Lower leg skin (tissue), 4 donors: Measurements from ENCODE around the gene NFASC. TPM values are rescaled to one million over a fixed set of nuclear protein-coding genes. Genes with fewer than 3 reads are reported as not detected.
A peak's percentile ranks its signal among the peaks of the same experiment; 100 is the strongest.

Experiments used
- DNase-seq, 2 donors: peaks; one replicate each; pipeline ENCODE4 v3.0.0-alpha.2; 2019; ENCODE audit warnings: low spot score in 2 of 2
- H3K4me3 ChIP-seq: fragments of 200-600 bp; sonication (generic); 2 replicates; pipeline ENCODE4 v1.5.1; 2017; ENCODE audit warnings: mild to moderate bottlenecking, low read depth; ENCODE audit not compliant: poor library complexity, severe bottlenecking
- POLR2A ChIP-seq, 2 donors: fragments of 450-650 bp; IDR thresholded peaks; one replicate each; pipeline ENCODE4 v1.6.1; 2016 to 2017; ENCODE audit warnings: antibody characterized with exemption in 2 of 2, mild to moderate bottlenecking in 1 of 2, moderate library complexity in 1 of 2
- WGBS, 2 donors: methylation state at CpG; one replicate each; pipeline ENCODE4 v1.1.5; 2018; 5-methylcytosine and 5-hydroxymethylcytosine counted together
- intact Hi-C: fragments of 100-400 bp; cut with DNase I; formaldehyde crosslinking; loops from one replicate; pipeline ENCODE4 v1.15.0; 2023; ENCODE audit warnings: low total_unique reads
- total RNA-seq, 4 donors: library from RNA; depleted of rRNA; stranded (reverse); fragments of >200 nt; gene quantifications; one replicate each; pipeline ENCODE4 v1.1.0, GENCODE V29; 2016
- TF ChIP-seq, protein P1 (sequence below), 3 donors: fragments of 450-650 bp; IDR thresholded peaks; one replicate each; pipeline ENCODE4 v1.5.1; 2016; ENCODE audit warnings: antibody characterized with exemption in 3 of 3, mild to moderate bottlenecking in 3 of 3, moderate library complexity in 2 of 3

The NFASC gene
- total RNA-seq, 4 donors from 2014 or later: 10.2 to 17.2 (median 14.2) TPM

- H3K4me3 ChIP-seq: no peak overlapping the region
- TF ChIP-seq, protein P1, sequence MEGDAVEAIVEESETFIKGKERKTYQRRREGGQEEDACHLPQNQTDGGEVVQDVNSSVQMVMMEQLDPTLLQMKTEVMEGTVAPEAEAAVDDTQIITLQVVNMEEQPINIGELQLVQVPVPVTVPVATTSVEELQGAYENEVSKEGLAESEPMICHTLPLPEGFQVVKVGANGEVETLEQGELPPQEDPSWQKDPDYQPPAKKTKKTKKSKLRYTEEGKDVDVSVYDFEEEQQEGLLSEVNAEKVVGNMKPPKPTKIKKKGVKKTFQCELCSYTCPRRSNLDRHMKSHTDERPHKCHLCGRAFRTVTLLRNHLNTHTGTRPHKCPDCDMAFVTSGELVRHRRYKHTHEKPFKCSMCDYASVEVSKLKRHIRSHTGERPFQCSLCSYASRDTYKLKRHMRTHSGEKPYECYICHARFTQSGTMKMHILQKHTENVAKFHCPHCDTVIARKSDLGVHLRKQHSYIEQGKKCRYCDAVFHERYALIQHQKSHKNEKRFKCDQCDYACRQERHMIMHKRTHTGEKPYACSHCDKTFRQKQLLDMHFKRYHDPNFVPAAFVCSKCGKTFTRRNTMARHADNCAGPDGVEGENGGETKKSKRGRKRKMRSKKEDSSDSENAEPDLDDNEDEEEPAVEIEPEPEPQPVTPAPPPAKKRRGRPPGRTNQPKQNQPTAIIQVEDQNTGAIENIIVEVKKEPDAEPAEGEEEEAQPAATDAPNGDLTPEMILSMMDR (IDR thresholded peaks at IDR 0.05): no peak
- no peak for TF ChIP-seq POLR2A (IDR thresholded peaks at IDR 0.05)
- whole genome bisulfite sequencing, 2 donors: 80 to 84% methylated on average over 7 of the region's 7 CpGs
- DNase-seq: peak in 1 of 2 donors; percentile 39
- intact Hi-C loops: no loop called here
Observed at GRCh38 chr1:204932573-204932909, 61.9 kb downstream of the NFASC start.

- 81 to 83% methylated on average over 3 of the region's 3 CpGs for WGBS, 2 donors
- TF ChIP-seq POLR2A (IDR thresholded peaks at IDR 0.05): no peak
- TF ChIP-seq, protein P1 (IDR thresholded peaks at IDR 0.05): no peak
- no peak overlapping the region for H3K4me3 ChIP-seq
- intact Hi-C loops: no loop called here
- DNase-seq: no peak
Observed at GRCh38 chr1:204935155-204935554, 64.5 kb downstream of the NFASC start.

- no peak overlapping the region for H3K4me3 ChIP-seq
- DNase-seq: no peak
- intact Hi-C loops: no loop called here
- WGBS, 2 donors: 44 to 80% methylated on average over 4 of the region's 4 CpGs
- TF ChIP-seq, protein P1 (IDR thresholded peaks at IDR 0.05): no peak
- TF ChIP-seq POLR2A (IDR thresholded peaks at IDR 0.05): no peak
Observed at GRCh38 chr1:204936765-204937164, 66.1 kb downstream of the NFASC start.

DNA sequence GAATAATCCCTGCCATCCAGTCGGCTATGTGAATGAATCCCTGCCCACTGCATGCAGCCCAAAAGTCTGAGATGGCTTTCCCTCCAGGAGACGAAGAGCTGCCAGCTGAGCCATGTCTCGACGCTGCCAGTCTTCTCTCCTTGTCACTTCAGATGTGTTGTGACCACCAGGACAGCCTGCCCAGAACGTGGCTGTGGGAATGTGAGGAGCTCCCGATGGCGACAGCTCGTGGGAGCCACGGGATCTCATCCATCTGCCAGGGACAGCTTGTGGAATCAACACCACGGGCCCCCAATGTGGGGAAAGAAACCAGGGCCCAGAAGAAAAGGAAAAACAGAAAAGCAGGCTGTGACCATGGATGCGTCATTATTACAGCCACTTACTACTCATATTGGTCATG lies 67.2 kb downstream of the NFASC start:
- no peak for TF ChIP-seq POLR2A (IDR thresholded peaks at IDR 0.05)
- TF ChIP-seq, protein P1 (IDR thresholded peaks at IDR 0.05): no peak
- 84% methylated on average over 11 of the region's 11 CpGs for WGBS, 2 donors
- no peak for DNase-seq
- intact Hi-C loops: no loop called here
- H3K4me3 ChIP-seq: no peak overlapping the region

GRCh38 chr1:204940591-204940990 lies 69.9 kb downstream of the NFASC start:
- no peak overlapping the region for H3K4me3 ChIP-seq
- intact Hi-C loops: no loop called here
- 33 to 48% methylated on average over 2 of the region's 2 CpGs for WGBS, 2 donors
- DNase-seq: no peak
- TF ChIP-seq POLR2A (IDR thresholded peaks at IDR 0.05): no peak
- TF ChIP-seq, protein P1 (IDR thresholded peaks at IDR 0.05): no peak
